GM18868 (cell line): ENCODE measurements around the gene CDC42EP2.

ENCODE experiments used
- ATAC-seq: cut with Tn5 transposase; IDR thresholded peaks from one replicate; pipeline ENCODE4 v1.9.1; 2021; ENCODE audit warnings: mild to moderate bottlenecking, moderate library complexity; ENCODE audit not compliant: unreplicated experiment

The CDC42EP2 gene

GRCh38 chr11:65314501-65315203 is at the start of gene CDC42EP2:
TSS of gene CDC42EP2 (plus strand) at chr11:65314866. CDS start at chr11:65320899, 6,033 bp downstream.
- peak; percentile 75 for ATAC-seq

- ATAC-seq, result no peak
Measured at GRCh38 chr11:65266210-65266609, 48.5 kb upstream of the CDC42EP2 start.

- ATAC-seq, result no peak
Measured at GRCh38 chr11:65274735-65275682, 39.7 kb upstream of the CDC42EP2 start.

GRCh38 chr11:65275906-65276305 is 38.8 kb upstream of the CDC42EP2 start:
- ATAC-seq, result no peak

GRCh38 chr11:65277631-65278277 is 36.9 kb upstream of the CDC42EP2 start:
- ATAC-seq, result no peak

- ATAC-seq, result no peak
Measured at GRCh38 chr11:65278356-65278755, 36.3 kb upstream of the CDC42EP2 start.

- no peak for ATAC-seq
Measured at GRCh38 chr11:65279279-65279678, 35.4 kb upstream of the CDC42EP2 start.

GRCh38 chr11:65279741-65280440 is 34.8 kb upstream of the CDC42EP2 start:
- ATAC-seq, result no peak

GRCh38 chr11:65280646-65281045 is 34.0 kb upstream of the CDC42EP2 start:
- ATAC-seq, result no peak

GRCh38 chr11:65286686-65287085 is 28.0 kb upstream of the CDC42EP2 start:
- no peak for ATAC-seq

- no peak for ATAC-seq
Measured at GRCh38 chr11:65287601-65288000, 27.1 kb upstream of the CDC42EP2 start.

GRCh38 chr11:65288706-65289536 is 25.7 kb upstream of the CDC42EP2 start:
- no peak for ATAC-seq

- peak; percentile 85 for ATAC-seq
Measured at GRCh38 chr11:65290448-65291165, 24.1 kb upstream of the CDC42EP2 start.

GRCh38 chr11:65291613-65292012 is 23.1 kb upstream of the CDC42EP2 start:
- ATAC-seq, result no peak

GRCh38 chr11:65292890-65293289 is 21.8 kb upstream of the CDC42EP2 start:
- no peak for ATAC-seq

- ATAC-seq, result no peak
Measured at GRCh38 chr11:65293909-65294381, 20.7 kb upstream of the CDC42EP2 start.

- ATAC-seq, result no peak
Measured at GRCh38 chr11:65295001-65295400, 19.7 kb upstream of the CDC42EP2 start.

GRCh38 chr11:65295571-65296341 is 18.9 kb upstream of the CDC42EP2 start:
- ATAC-seq, result no peak
